Kidney capillary endothelial cell (primary cell): ENCODE measurements around the gene ALPP.
"Not testable (repeated sequence)": the region's sequence is repeated elsewhere in the genome, so short reads cannot be mapped to it uniquely, and the experiment has no call there.

Experiments used
- DNase-seq: peaks from one replicate; pipeline ENCODE4 v3.0.0-alpha.2; 2018; ENCODE audit warnings: low spot score

The ALPP gene

GRCh38 chr2:232406556-232407310 lies 28.2 kb downstream of the ALPP start, which contains the start of gene ALPG:
Gene ALPG, plus strand, starts transcription at chr2:232406844. Its CDS starts 51 bp downstream, at chr2:232406895.
- DNase-seq = no peak

- DNase-seq = not testable (repeated sequence)
Observed at GRCh38 chr2:232407428-232408150, 29.0 kb downstream of the ALPP start.

- DNase-seq = not testable (repeated sequence)
Observed at GRCh38 chr2:232408269-232408668, 29.7 kb downstream of the ALPP start.

DNA sequence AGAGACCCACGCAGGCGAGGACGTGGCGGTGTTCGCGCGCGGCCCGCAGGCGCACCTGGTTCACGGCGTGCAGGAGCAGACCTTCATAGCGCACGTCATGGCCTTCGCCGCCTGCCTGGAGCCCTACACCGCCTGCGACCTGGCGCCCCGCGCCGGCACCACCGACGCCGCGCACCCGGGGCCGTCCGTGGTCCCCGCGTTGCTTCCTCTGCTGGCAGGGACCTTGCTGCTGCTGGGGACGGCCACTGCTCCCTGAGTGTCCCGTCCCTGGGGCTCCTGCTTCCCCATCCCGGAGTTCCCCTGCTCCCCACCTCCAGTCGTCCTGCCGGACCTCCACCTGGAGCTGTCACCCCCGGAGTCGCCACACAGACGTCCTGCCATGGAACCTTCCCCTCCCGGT lies 31.1 kb downstream of the ALPP start:
- not testable (repeated sequence) for DNase-seq

DNA sequence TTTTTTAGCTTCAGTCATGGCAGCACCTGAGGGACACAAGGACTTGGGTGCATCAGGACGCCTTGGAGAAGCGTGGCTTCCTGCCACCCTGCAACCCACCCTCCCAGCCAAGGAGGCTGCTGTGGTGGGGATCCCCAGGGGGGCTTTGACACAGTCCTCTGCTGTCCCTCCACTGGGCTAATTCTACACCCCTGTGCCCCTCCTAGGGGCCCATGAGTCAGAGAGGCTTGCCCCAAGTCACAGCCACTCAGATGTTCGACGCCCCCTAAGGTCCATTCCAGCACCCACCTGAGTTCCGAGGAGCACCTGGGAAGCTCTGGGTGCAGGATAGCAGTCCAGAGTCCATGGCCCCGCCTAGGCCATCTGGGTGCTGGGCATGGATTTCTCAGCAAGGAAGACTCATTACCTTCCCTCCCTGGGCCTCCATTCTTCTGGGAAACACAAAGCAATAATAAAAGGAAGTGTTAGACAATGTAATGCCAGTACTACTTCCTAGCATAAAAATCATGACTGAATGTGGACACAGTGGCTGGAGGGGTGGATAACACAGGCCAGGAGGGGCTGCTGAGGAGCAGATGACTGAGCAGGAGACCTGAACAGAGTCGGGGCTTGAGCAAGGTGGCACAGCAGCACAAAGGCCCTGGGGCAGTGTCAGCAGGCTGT lies 31.8 kb downstream of the ALPP start:
- no peak for DNase-seq

DNA sequence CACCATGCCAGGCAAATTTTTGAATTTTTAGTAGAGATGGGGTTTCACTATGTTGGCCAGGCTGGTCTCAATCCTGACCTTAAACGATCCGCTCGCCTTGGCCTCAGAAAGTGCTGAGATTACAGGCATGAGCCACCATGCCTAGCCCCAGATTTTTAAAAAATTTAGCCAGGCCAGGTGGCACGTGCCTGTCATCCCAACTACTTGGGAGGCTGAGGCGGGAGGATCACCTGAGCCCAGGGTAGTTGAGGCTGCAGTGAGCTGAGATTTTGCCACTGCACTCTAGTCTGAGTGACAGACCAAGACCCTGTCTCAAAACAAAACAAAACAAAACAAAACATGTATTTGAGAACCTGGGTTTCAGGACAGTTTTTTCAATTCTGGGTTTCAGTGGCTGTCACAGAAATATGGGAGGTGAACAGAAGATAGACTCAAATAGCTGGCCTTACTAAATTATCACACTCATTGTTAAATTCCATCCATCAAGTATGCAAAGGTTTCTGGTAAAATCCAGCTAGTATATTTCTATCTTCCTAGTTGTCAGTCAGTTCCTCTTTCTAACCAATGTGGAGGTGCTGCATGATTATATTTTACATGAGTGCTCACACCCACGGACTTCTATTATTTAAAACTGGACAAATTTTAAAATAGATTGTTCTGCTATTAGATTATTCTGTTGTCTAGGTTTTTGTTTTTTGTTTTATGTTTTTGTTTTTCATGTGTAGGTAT lies 33.5 kb downstream of the ALPP start:
- no peak for DNase-seq

DNA sequence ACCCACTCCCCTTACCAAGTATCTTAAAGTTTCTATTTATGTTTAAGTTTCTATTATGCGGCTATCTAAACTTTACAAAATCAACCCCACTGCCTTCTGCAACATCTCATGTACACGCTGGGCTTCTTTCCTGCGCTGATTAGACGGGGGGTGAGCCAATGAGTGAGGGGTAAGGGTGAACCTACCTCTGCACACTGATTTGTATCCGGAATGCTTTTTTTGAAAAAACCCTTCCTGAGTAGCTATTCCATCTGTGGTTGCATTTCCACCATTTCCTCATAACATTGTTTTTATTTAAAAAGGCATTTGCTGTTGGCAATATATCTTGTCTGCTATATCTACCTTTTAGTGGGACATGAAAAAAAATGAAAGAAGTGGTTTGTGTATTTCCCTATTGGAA lies 34.4 kb downstream of the ALPP start:
- DNase-seq = no peak

DNA sequence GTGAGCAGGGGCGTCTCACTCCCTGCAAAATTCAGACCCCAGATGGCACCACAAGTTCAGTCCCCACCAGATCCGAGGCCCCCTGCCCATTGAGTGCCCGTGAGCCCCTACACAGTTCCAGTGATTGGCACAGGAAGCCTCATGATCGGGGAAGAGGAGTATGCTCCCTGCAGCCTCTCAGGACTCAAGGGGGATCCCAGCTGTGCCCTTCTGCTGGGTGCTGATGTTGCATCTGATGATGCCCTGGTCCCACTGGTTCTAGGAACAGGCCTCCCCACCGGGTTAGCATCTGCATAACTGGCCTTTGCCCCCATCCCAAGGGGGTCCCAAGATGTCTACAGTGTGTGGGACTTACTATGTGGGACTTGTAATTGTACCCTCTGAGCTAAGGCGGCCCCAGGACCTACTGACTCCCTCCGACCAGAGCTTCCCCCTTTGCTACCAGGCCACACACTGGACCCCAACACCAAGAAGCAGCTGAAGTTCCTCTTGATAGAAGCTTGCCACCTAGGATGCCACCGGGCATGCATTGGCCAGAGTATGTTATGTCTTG lies 36.7 kb downstream of the ALPP start:
- no peak for DNase-seq

GRCh38 chr2:232415736-232416520 lies 37.4 kb downstream of the ALPP start:
- DNase-seq = no peak

DNA sequence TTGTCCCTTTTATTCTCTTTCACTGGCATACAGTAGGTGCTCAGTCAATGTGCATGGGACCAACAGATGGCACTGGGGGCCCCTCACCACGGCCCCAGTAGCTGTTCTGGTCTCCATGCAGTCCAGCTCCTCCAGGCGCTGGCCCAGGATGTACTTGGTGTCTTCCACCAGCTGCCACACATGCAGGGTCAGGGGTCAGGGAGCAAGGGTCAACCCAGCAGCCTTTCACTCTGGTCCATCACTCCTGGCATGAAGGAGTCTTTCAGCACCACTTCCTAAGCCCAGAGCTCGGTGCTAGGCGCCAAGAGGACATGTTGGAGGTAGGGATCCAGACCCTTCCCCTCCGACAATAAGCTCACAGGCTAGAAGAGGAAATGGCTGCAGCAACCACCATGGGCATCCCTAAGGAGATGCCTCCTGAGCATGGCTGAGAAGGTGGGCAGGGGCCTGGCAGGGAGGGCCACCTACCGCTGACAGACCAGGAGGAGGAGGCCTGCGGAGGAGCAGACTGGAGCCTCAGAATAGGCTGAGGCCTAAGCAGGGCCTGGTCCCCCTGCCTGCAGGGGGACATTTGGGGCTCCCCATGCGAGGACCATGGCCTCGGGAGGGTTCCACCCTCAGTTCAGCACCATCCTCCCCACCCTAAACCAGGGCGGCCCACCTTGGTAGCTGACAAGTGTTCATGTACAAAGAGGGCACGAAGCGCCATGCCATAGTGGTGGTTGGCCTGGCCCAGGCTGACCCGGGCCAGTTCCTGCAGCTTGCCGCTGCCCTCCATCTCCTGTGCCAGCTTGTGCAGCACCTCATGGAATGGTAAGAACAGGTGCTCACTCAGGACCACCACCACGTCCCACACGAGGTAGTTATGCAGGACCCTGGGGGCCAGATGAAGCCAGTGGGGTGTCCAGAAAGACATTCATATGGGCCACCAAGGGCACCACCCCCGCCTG lies 38.2 kb downstream of the ALPP start:
- no peak for DNase-seq

GRCh38 chr2:232417489-232417888 lies 38.9 kb downstream of the ALPP start:
- DNase-seq = no peak

GRCh38 chr2:232418056-232418455 lies 39.5 kb downstream of the ALPP start:
- DNase-seq = no peak

DNA sequence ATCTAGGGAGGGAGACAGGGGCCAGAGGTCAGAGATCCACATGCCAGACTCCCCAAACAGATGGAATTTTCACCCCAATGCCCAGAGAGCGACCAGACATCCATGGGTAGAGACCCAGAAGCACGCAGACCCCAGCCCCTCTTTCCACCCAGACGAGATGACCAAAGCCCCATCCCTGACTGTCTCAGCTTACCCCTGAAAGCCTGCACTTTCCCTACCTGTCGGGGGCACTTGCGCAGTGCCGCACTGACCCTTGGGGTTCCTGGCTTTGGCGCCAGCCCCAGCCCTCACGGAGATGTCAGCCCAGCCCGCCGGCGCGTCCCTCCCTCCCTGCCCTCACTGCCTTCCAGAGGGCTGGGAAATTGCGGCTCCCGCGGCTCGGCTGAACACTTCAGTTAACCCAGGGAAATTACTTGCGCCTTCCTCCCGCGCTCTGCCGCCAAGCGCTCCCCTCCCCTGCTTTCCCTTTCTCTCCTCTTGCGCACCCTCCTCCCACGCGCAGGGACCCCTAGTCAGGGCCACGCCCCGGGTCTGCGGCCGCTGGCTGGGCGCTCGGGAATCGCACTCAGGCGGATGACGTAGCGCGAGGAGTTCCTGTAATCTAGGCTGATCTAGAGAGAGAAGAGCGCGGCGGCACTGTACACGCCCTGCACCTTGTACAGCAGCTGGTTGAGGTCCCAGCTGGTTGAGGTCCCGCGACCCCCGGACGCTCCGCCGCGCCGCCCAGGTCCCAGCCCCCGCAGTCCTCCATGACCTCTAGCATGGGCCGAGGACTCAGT lies 40.1 kb downstream of the ALPP start:
- DNase-seq = no peak

DNA sequence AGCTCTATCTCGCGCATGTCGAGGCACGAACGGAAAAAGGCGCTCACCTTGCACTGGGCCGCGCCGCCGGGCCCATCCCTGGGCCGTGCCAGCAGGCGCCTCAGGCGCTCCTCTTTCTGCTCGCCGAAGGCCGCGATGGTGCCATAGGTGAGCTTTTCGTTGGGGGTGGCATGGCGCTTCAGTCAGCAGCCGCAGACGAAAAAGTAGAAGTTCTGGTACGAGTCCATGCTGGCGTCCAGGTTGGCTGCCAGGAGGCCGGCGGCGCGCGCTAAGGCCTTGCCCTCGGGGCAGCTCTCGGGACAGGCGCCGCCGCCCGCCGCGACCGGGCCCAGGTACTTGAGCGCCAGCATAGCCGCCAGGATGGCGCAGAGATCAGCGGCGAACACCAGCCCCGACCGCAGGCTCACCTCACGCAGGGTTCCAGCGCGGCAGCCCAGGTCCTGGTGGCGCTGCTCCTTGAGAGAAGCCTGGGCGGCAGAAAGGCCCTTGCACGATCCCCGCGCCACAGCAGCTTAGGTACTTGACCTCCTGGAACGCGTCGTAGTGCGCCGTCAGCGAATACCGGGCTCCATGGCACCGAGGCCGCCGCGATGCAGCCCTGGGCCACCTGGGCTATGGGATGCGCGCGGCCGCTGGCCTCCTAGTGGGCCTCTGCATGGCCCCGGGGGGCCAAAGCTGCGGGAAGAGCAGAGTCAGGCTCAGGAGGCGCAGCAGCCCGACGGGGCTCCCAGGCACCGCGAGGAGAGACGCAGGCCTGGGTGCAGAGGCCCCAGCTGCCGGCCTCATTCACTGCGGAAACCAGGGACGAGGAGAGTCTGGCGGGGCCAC lies 40.9 kb downstream of the ALPP start:
- no peak for DNase-seq

DNA sequence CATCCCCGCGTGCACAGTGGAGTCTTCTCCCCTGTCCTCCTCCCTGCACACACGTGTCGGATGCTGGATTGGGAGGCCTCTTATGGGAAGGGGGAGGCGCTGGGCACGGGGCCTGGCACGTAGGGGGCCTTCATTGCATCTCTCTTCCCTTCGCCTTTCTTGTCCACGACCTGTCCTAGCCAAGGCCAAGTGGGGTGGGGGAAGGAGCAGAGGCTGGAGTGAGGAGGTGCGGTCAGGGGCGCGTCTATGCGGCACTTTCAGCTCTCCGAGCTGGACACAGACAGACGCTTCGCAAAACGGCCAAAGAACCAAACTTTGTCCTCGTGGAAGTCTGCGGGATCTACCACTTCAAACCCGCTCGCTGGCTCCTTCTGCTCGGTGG lies 41.5 kb downstream of the ALPP start:
- no peak for DNase-seq

GRCh38 chr2:232420463-232421188 lies 42.1 kb downstream of the ALPP start:
- no peak for DNase-seq

DNA sequence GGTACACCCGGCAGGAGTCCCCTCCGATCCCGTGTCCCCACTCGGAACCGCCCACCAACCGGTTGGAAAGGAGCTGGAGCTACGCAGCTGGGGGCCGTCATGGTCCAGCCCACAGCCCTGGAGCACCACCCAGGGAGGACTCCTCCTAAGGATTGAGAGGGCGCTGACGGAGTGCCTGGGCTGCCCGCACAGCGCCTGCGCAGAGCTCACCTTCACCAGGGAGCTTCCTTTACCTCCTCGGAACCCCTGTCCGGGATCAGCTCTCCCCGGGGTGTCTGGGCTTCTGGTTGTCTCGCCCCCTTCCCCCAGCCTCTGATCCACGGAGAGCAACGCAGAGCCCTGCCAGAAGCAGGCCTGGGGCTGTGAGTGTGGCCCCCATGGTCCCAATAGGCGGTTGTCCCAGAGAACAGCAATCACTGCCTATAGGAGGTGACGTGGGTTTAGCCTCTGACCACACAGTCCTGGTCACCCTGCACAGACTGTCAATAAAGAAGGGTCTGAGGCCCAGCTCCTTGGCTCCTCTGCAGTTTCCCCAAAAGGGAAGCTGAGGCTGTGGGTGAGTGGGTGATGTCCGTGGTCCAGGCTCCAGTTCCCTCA lies 42.7 kb downstream of the ALPP start:
- no peak for DNase-seq
